HEK293T (cell line): ENCODE data around the gene CEP164.

Experiments used
- BHLHE40 ChIP-seq: fragments of 450-650 bp; IDR thresholded peaks from 2 replicates; pipeline ENCODE4 v1.6.1; 2016; ENCODE audit warnings: mild to moderate bottlenecking, moderate library complexity, borderline replicate concordance
- FOXK2 ChIP-seq: fragments of 450-650 bp; IDR thresholded peaks from 2 replicates; pipeline ENCODE4 v1.6.1; 2016; ENCODE audit warnings: mild to moderate bottlenecking
- FOXM1 ChIP-seq: fragments of 450-650 bp; IDR thresholded peaks from 2 replicates; pipeline ENCODE4 v1.6.1; 2017; ENCODE audit warnings: mild to moderate bottlenecking, borderline replicate concordance
- HDGF ChIP-seq: fragments of 450-650 bp; IDR thresholded peaks from 2 replicates; pipeline ENCODE4 v1.6.1; 2017; ENCODE audit warnings: antibody characterized with exemption, borderline replicate concordance
- L3MBTL2 ChIP-seq: fragments of 450-650 bp; conservative IDR thresholded peaks from 2 replicates; pipeline ENCODE4 v1.6.1; 2016; ENCODE audit warnings: mild to moderate bottlenecking
- NFRKB ChIP-seq: fragments of 450-650 bp; IDR thresholded peaks from 2 replicates; pipeline ENCODE4 v1.6.1; 2016; ENCODE audit warnings: mild to moderate bottlenecking, moderate library complexity
- SP1 ChIP-seq: fragments of 450-650 bp; IDR thresholded peaks from 2 replicates; pipeline ENCODE4 v1.6.1; 2017
- TARDBP ChIP-seq: fragments of 450-650 bp; IDR thresholded peaks from 2 replicates; pipeline ENCODE4 v1.6.1; 2016

- TF ChIP-seq FOXM1: no peak
- TF ChIP-seq HDGF: no peak
- no peak for TF ChIP-seq FOXK2
- TF ChIP-seq TARDBP: no peak
- no peak for TF ChIP-seq NFRKB
- TF ChIP-seq L3MBTL2: no peak
- TF ChIP-seq SP1: no peak
- no peak for TF ChIP-seq BHLHE40
These were observed 135.2 kb downstream of the CEP164 start for GRCh38 chr11:117462864-117463247.
